Fibroblast of skin of left biceps (primary cell): Measurements from ENCODE around the gene GPR176.
"Not testable (repeated sequence)": the region's sequence is repeated elsewhere in the genome, so short reads cannot be mapped to it uniquely, and the experiment has no call there.

ENCODE experiments used
- DNase-seq, 2 experiments: peaks; one replicate each; pipeline ENCODE4 v3.0.0-alpha.2; 2013; ENCODE audit warnings: low read depth in 2 of 2

The GPR176 gene

GRCh38 chr15:39857132-39857531 is 62.9 kb downstream of the GPR176 start:
- DNase-seq, result no peak

GRCh38 chr15:39856357-39856756 is 63.7 kb downstream of the GPR176 start:
- no peak for DNase-seq

GRCh38 chr15:39855400-39855799 is 64.7 kb downstream of the GPR176 start:
- DNase-seq, result no peak

- DNase-seq, result peak; percentile 40 to 49
Observed at GRCh38 chr15:39854161-39854560, 65.9 kb downstream of the GPR176 start.

- DNase-seq, result peak in 1 of 2 experiments; percentile 57
Observed at GRCh38 chr15:39852250-39852649, 67.8 kb downstream of the GPR176 start.

- no peak for DNase-seq
Observed at GRCh38 chr15:39851500-39852092, 68.5 kb downstream of the GPR176 start.

GRCh38 chr15:39850436-39850835 is 69.6 kb downstream of the GPR176 start:
- DNase-seq, result no peak

- no peak for DNase-seq
Observed at GRCh38 chr15:39846108-39846507, 74.0 kb downstream of the GPR176 start.

GRCh38 chr15:39845582-39845981 is 74.5 kb downstream of the GPR176 start:
- no peak for DNase-seq

- no peak for DNase-seq
Observed at GRCh38 chr15:39843565-39843964, 76.5 kb downstream of the GPR176 start.

GRCh38 chr15:39837454-39837853 is 82.6 kb downstream of the GPR176 start:
- DNase-seq, result no peak

GRCh38 chr15:39835550-39835949 is 84.5 kb downstream of the GPR176 start:
- no peak for DNase-seq

- peak in 1 of 2 experiments; percentile 40 for DNase-seq
Observed at GRCh38 chr15:39834256-39834655, 85.8 kb downstream of the GPR176 start.

- peak; percentile 76 to 80 for DNase-seq
Observed at GRCh38 chr15:39833515-39833981, 86.5 kb downstream of the GPR176 start.

GRCh38 chr15:39830166-39830565 is 89.9 kb downstream of the GPR176 start:
- DNase-seq, result no peak

- no peak for DNase-seq
Observed at GRCh38 chr15:39828374-39828931, 91.6 kb downstream of the GPR176 start.

- DNase-seq, result no peak
Observed at GRCh38 chr15:39826975-39827374, 93.1 kb downstream of the GPR176 start.

GRCh38 chr15:39823634-39824033 is 96.4 kb downstream of the GPR176 start:
- no peak for DNase-seq

GRCh38 chr15:39820050-39820602 is 99.9 kb downstream of the GPR176 start:
- DNase-seq, result no peak

GRCh38 chr15:39819533-39819932 is 100.5 kb downstream of the GPR176 start:
- DNase-seq, result no peak

- no peak for DNase-seq
Observed at GRCh38 chr15:39817892-39818291, 102.2 kb downstream of the GPR176 start.

- no peak for DNase-seq
Observed at GRCh38 chr15:39814489-39814888, 105.6 kb downstream of the GPR176 start.

- not testable (repeated sequence) for DNase-seq
Observed at GRCh38 chr15:39812651-39813050, 107.4 kb downstream of the GPR176 start.
